T-helper 2 cell treated with Interferon-gamma antibody and Interleukin-4, amounts not matched to agents 5 μg/mL and 100 μg/mL, for 36 hours (primary cell): Measurements from ENCODE around the gene CCDC47.
"Not testable (repeated sequence)": the region's sequence is repeated elsewhere in the genome, so short reads cannot be mapped to it uniquely, and the experiment has no call there.

Source experiments
- DNase-seq: peaks from one replicate; pipeline ENCODE4 v3.0.0; 2021; ENCODE audit warnings: low spot score
- H3K27ac Mint-ChIP-seq: one replicate; pipeline ENCODE4 v1.8.0; 2021; ENCODE audit warnings: mild to moderate bottlenecking, mixed read lengths
- H3K27me3 Mint-ChIP-seq: one replicate; pipeline ENCODE4 v1.8.0; 2021; ENCODE audit warnings: low read depth, mixed read lengths
- H3K36me3 Mint-ChIP-seq: one replicate; pipeline ENCODE4 v1.8.0; 2021; ENCODE audit warnings: low read depth, mixed read lengths
- H3K4me1 Mint-ChIP-seq: one replicate; pipeline ENCODE4 v1.8.0; 2021; ENCODE audit warnings: low read depth, mixed read lengths
- H3K4me3 Mint-ChIP-seq: one replicate; pipeline ENCODE4 v1.8.0; 2022; ENCODE audit warnings: mild to moderate bottlenecking, moderate library complexity, mixed read lengths
- H3K9me3 Mint-ChIP-seq: one replicate; pipeline ENCODE4 v1.8.0; 2021; ENCODE audit warnings: mixed read lengths

CCDC47 gene

DNA sequence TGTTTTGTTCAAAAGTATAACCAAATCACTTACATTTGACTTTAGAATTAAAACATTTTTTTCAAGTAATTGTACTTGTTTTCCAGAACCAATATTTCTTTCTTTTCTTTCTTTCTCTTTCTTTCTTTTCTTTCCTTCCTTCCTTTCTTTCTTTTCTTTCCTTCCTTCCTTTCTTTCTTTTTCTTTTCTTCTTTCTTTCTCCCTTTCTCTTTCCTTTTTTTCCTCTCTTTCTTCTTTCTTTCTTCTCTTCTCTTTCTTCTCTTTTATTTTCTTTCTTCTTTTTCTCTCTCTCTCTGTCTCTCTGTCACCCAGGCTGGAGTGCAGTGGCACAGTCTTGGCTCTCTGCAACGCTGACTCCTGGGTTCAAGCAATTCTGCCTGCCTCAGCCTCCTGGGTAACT lies 27.4 kb upstream of the CCDC47 start:
- H3K4me3 Mint-ChIP-seq = no peak overlapping the region
- H3K9me3 Mint-ChIP-seq = no peaks in the 10 kb centered on the region
- peaks cover 60% of the 10 kb centered on the region for H3K36me3 Mint-ChIP-seq
- no peak overlapping the region for H3K27ac Mint-ChIP-seq
- H3K4me1 Mint-ChIP-seq = peaks cover 3% of the 10 kb centered on the region
- DNase-seq = no peak
- no peaks in the 10 kb centered on the region for H3K27me3 Mint-ChIP-seq

DNA sequence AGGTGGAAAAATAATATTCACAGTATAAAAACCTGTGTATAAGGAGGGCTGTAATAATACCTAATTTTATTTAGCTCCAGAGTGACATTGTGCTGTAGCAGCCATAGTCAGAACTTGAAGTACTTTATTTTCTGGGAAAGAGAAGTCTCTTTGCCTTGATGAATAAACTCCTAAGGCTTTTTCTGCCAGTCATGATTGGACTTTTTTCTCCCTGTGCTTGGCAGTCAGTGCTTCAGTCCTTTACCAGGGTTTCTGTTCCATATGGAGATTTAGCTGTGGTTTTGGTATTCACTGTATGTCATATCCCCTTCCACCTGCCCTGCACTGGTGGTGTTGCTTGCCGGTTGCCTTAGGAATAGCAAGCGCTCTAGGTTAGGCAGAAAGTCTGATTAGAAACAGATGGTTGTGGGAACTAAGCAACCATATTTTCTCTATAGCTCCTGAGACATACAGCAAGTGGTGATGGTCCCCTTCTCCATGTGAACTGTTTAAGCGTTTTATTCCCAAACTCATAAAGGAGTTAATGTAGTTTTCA lies 25.2 kb upstream of the CCDC47 start:
- Mint-ChIP-seq H3K27ac (no peak overlapping the region), H3K27me3 (no peaks in the 10 kb centered on the region), H3K36me3 (peaks cover 66% of the 10 kb centered on the region), H3K9me3 (no peaks in the 10 kb centered on the region), H3K4me3 (no peak overlapping the region), H3K4me1 (no peaks in the 10 kb centered on the region)
- no peak for DNase-seq

DNA sequence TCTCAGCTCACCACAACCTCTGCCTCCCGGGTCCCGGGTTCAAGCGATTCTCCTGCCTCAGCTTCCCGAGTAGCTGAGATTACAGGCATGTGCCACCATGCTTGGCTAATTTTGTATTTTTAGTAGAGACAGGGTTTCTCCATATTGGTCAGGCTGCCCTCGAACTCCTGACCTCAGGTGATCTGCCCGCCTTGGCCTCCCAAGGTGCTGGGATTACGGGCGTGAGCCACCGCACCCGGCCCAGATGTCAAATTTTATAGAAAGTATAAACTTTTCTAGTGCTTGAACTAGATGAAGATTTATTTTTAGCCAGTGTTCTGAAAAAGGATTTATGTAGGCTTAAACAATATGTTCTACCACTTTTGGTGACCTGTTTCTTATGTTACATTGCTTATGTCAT lies 23.0 kb upstream of the CCDC47 start:
- DNase-seq, H3K9me3 Mint-ChIP-seq, H3K27me3 Mint-ChIP-seq, H3K4me1 Mint-ChIP-seq, H3K4me3 Mint-ChIP-seq, H3K27ac Mint-ChIP-seq: not testable (repeated sequence)
- H3K36me3 Mint-ChIP-seq = peaks cover 71% of the 10 kb centered on the region

DNA sequence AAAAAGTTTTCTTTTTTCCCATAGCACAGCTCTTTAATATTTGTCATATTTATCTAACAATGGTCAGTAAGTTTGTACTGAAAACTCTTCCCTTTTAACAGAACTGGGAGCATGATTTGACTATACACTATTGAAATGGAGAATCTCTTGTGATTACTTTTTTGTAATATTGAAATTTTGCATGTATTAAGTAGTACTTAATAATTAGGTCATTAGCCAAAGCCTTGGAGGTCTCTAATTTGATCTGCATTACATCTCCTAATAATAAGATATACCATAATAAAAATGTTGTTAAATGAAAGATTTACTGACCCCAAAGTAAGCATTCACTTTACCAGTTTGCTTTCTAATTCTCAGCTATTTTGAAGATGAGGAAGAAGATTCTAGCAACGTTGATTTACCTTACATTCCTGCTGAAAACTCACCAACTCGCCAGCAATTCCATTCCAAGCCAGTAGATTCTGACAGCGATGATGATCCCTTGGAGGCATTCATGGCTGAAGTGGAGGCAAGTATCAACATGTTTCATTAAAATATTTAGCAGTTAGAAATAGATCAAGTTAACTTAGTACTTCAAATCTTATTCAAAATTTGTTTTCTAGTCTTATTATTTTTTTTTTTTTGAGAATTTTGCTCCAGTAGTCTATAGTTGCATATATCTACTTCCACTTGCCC lies 18.8 kb upstream of the CCDC47 start:
- no peak for DNase-seq
- no peaks in the 10 kb centered on the region for H3K9me3 Mint-ChIP-seq
- H3K27me3 Mint-ChIP-seq = no peaks in the 10 kb centered on the region
- peaks cover 49% of the 10 kb centered on the region for H3K36me3 Mint-ChIP-seq
- H3K27ac Mint-ChIP-seq = no peak overlapping the region
- peaks cover 3% of the 10 kb centered on the region for H3K4me1 Mint-ChIP-seq
- no peak overlapping the region for H3K4me3 Mint-ChIP-seq

DNA sequence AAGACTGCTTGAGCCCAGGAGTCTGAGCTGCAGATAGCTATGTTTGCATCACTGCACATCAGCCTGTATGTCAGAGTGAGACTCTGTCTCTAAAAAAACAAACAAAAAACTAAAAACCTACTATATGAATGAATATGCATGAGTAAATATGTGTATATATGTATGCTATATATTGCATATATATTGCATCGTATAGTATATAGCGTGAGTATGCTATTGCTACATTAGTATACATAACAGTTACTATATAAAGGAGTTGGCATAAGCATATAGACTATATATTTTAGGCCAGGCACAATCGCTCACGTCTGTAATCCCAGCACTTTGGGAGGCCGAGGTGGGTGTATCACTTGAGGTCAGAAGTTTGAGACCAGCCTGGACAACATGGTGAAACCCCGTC lies 16.7 kb upstream of the CCDC47 start:
- Mint-ChIP-seq H3K4me3 (no peak overlapping the region), H3K27me3 (no peaks in the 10 kb centered on the region), H3K27ac (no peak overlapping the region), H3K36me3 (peaks cover 34% of the 10 kb centered on the region), H3K9me3 (no peaks in the 10 kb centered on the region), H3K4me1 (peaks cover 6% of the 10 kb centered on the region)
- no peak for DNase-seq

DNA sequence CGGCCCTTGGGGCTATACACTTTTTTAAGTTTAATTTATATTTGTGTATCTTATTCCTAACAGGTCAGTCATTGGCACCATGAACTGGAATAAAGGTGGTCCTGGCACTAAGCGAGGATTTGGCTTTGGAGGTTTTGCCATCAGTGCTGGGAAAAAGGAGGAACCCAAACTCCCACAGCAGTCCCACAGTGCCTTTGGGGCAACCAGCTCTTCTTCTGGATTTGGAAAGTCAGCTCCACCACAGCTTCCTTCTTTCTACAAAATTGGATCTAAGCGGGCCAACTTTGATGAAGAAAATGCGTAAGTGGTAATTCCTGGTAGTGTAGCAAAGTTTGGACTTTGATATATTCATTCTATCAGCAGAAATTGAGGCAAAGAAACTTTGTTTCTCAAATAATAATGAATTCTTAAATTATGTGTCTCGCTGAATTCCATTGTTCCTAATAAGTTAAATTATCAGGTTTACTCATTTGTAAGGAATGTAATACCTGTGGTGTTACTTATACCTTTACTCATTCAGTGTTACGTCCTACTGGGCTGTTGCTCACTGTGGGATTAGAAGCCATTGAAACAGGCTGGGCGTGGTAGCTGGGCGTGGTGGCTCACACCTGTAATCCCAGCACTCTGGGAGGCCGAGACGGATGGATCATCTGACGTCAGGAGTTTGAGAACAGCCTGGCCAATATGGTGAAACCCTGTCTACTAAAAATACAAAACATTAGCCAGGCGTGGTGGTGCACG lies 13.7 kb upstream of the CCDC47 start:
- Mint-ChIP-seq H3K36me3 (peaks cover 22% of the 10 kb centered on the region), H3K4me1 (peaks cover 18% of the 10 kb centered on the region), H3K27me3 (no peaks in the 10 kb centered on the region), H3K9me3 (no peaks in the 10 kb centered on the region), H3K4me3 (no peak overlapping the region), H3K27ac (no peak overlapping the region)
- DNase-seq = no peak

DNA sequence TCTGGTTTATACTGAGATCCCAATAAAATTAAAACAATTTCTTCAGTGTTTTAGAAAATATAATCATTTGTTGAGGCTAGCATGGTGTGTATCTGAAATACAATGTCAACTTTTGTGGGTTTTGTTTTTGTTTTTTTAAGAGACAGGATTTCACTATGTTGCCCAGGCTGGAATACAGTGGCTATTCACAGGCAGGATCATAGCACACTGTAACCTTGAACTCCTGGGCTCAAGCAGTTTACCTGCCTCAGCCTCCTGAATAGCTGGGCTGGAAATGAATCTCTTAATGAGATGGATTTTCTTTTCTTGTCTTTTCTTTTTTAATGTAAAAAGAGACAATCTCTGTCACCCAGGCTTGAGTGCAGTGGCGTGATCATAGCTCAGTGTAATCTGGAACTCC lies 12.7 kb upstream of the CCDC47 start:
- Mint-ChIP-seq H3K27me3 (no peaks in the 10 kb centered on the region), H3K36me3 (peaks cover 22% of the 10 kb centered on the region), H3K27ac (no peak overlapping the region), H3K4me3 (no peak overlapping the region), H3K4me1 (peaks cover 21% of the 10 kb centered on the region), H3K9me3 (no peaks in the 10 kb centered on the region)
- DNase-seq = no peak

DNA sequence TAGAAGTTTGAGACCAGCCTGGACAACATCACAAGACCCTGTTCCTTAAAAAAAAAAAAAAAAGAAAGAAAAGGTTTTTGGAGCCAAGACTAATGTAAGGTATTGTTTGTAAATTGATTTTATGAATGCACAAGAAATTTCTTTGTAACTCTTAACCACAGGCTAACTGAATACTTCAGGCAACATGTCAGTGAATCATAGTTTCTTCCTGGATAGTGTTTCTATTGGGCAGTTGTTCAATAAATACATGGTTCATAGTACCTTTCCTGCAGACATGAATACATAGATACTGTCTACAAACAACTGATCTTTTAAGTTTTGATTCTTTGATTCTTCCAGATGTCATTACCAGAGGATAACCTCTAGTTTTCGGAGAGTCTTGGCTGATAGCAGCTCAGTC lies 12.2 kb upstream of the CCDC47 start:
- H3K36me3 Mint-ChIP-seq = peaks cover 25% of the 10 kb centered on the region
- H3K27me3 Mint-ChIP-seq = no peaks in the 10 kb centered on the region
- H3K9me3 Mint-ChIP-seq = no peaks in the 10 kb centered on the region
- H3K4me3 Mint-ChIP-seq = no peak overlapping the region
- DNase-seq = no peak
- peaks cover 23% of the 10 kb centered on the region for H3K4me1 Mint-ChIP-seq
- no peak overlapping the region for H3K27ac Mint-ChIP-seq

DNA sequence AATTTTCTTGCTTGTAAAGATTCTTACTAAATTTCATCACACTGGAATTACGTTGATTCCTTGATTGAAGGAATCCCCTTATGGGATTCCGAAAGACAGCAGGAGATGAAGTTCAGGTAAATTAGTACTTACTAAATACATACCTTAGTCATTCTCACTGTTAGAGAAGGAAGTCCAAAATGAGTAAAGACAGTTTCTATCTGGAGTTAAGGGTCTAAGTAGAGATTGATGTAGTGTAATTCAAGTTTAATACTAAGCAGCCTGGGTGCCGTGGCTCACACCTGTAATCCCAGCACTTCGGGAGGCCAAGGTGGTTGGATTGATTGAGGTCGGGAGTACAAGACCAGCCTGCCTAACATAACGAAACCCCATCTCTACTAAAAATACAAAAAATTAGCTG lies 10.1 kb upstream of the CCDC47 start:
- Mint-ChIP-seq H3K36me3 (peaks cover 30% of the 10 kb centered on the region), H3K4me1 (peaks cover 30% of the 10 kb centered on the region), H3K9me3 (no peaks in the 10 kb centered on the region), H3K4me3 (no peak overlapping the region), H3K27ac (peak overlapping the region; percentile 22), H3K27me3 (no peaks in the 10 kb centered on the region)
- DNase-seq = no peak

DNA sequence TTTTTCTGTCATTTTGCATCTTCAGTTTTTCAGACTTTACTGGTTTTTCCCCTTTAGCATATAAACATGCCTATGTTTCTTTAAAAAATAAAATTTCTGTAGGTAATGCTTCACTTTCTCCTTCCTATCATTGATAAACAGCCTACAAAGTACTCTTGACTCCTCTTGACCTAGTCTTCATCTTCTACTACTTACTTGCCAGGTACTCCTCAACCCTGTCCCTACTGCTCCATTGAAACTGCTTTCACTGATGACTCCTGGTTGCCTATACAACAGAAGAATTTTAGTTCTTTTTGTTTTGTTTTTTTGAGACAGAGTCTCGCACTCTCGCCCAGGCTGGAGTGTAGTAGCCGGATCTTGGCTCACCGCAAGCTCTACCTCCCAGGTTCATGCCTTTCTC lies 7.5 kb upstream of the CCDC47 start:
- Mint-ChIP-seq H3K27ac (peak overlapping the region; percentile 12), H3K27me3 (no peaks in the 10 kb centered on the region), H3K4me1 (peaks cover 45% of the 10 kb centered on the region), H3K4me3 (no peak overlapping the region), H3K36me3 (peaks cover 45% of the 10 kb centered on the region), H3K9me3 (no peaks in the 10 kb centered on the region)
- DNase-seq = no peak

DNA sequence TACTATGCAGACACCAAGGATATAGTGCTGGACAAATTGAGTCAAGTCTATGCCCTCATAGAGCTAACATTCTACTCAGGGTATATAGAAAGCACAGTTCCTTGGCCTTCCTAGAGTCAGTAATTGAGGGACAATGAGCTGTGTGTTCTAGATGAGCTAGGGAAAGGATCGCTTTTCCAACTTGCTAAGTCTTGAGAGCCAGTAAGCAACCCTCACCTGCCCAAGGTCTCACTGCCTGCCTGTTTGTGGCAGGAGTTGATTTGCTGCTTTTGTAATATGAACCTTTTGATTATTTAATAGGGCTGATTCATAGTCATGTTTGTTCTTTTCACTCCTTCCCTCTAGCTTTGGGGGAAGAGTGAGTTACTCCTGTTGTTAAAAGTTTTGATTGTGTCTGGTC lies 7.1 kb upstream of the CCDC47 start:
- Mint-ChIP-seq H3K27ac (no peak overlapping the region), H3K9me3 (no peaks in the 10 kb centered on the region), H3K4me3 (no peak overlapping the region), H3K4me1 (peaks cover 45% of the 10 kb centered on the region), H3K27me3 (no peaks in the 10 kb centered on the region), H3K36me3 (peaks cover 44% of the 10 kb centered on the region)
- no peak for DNase-seq

DNA sequence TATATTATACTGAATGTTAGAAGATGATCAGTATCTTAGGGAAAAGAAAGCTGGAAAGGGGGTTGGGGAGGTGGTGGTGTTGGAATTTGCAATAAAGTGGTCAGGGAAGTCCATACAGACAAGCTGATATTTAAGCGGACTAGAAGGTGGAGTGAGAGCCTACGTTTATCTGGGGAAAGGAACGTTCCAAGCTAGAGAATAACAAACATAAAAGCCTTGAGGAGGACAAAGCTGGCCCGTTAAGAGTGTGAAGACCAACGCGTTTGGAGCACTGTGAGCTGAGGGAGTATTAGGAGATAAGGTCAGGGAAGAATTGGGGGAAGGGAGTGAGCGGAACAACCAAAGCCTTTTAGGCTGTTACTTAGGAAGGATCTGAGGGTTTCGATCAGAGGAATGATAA lies 2.0 kb upstream of the CCDC47 start:
- H3K36me3 Mint-ChIP-seq = peaks cover 47% of the 10 kb centered on the region
- H3K4me3 Mint-ChIP-seq = peak overlapping the region; percentile 96
- peak overlapping the region; percentile 97 for H3K27ac Mint-ChIP-seq
- DNase-seq = no peak
- H3K27me3 Mint-ChIP-seq = no peaks in the 10 kb centered on the region
- H3K9me3 Mint-ChIP-seq = no peaks in the 10 kb centered on the region
- H3K4me1 Mint-ChIP-seq = peaks cover 41% of the 10 kb centered on the region

DNA sequence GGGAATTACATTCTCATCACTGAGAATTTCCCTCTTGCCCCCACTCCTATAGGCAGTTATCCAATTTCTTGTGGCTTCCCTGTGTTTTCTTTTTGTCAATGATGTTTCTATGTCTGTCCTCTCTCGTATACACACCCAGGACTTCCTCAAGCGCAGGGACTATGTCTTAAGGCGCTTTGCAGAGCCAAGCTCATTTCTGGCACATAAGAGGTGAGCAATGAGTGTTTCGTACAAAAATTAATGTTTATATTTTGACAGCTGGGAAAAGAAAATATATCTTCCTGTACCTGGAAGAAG lies 1.5 kb upstream of the CCDC47 start:
- no peak for DNase-seq
- Mint-ChIP-seq H3K27me3 (no peaks in the 10 kb centered on the region), H3K4me3 (peak overlapping the region; percentile 96), H3K4me1 (peaks cover 41% of the 10 kb centered on the region), H3K36me3 (peaks cover 47% of the 10 kb centered on the region), H3K27ac (peak overlapping the region; percentile 97), H3K9me3 (no peaks in the 10 kb centered on the region)

DNA sequence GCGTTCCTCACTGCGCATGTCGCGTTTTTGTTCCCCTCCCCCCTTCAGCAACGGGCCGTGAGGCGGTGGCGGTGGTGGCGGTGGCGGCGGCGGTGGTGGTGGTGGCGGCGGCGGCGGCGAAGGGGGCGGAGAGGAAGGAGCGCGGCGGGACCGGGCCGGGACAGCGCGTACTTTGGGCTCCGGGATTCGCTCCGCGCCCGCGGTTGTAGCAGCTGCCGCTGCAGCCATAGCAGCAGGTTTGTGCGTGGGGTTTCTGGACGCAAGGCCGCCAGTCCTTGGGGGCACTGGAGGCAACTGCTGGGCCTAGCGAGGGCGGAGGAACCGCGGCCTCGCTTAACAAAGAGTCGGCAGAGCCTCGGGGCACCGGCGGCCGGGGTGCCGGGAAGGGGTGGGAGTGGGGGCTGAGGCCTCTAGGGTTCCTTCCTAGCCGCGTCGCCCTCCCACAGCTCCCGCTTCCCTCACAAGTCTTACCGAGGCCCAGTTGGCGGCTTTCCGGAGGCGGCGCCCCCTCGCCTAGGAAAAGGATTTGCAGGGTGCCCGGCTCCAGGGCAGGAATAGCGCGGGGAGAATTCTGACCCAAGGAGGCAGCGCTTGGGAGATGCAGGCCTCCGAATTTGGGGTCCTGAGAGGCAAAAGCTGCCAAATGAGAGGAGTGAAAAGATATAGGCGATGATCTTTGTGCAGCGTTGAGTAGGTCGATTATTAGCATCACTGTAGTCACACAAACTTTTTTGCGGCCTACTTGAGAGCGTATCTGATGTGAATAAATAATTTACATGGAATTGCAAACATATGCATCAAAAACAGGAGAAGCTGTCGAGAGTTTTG lies 958 bp upstream of the CCDC47 start, which contains the start of gene DDX42:
DDX42 (plus strand) TSS at position 30 of the 828 bp plus-strand sequence. CDS start 12,880 bp downstream, outside the sequence.
- H3K9me3 Mint-ChIP-seq = no peaks in the 10 kb centered on the region
- peak within 1 kb of the TSS; percentile 97 for H3K27ac Mint-ChIP-seq
- H3K4me3 Mint-ChIP-seq = peak within 1 kb of the TSS; percentile 96
- H3K36me3 Mint-ChIP-seq = peaks cover 42% of the 10 kb centered on the region
- H3K4me1 Mint-ChIP-seq = peaks cover 36% of the 10 kb centered on the region
- DNase-seq = no peak
- no peaks in the 10 kb centered on the region for H3K27me3 Mint-ChIP-seq
